ENCODE results near the gene BPIFB2.

DNA sequence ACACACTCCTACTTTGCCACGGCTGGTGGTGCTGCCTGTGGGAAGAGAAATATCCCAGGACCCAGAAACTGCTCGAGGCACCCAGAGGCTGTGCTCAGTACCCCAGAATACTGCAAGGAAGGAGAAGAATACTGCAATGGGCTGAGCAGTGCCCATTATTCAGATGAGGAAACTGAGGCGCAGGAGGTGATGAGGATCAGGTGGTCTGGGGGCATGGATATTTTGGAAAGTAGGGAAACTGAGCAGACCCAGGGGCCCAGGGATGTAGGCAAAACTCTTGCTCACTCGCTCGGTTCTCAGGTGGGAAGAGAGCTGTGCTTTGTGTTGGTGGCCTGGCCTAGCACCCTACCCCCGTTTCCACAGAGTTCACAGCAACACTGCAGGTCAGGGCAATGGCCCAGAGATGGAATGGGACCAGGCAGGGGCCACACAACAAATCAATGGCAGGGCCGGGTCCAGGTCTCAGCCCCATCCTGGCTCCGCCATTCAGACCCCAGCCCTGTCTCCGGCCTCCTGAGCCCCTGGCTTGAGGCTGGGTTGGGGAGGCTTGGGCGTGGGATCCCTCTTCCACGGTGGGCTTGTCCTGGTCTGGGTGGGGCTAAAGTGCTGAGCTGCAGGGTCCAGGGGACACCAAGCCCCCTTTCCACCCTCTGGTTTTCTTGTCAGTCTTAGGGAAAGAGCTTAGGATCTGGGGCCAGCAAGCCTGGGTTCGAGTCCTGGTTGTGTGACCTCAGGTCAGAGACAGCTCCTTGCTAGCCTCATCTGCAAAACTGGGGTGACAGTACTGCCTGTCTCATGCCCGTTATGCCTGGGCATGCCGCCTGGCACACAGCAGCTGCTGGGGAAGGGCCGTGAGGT is 37.2 kb upstream of the BPIFB2 start:
- TF ChIP-seq CTCF (IDR thresholded peaks at IDR 0.05): no peak
- TF ChIP-seq POLR2A (IDR thresholded peaks at IDR 0.05): no peak
